Right renal pelvis (tissue), 4 donors: ENCODE data around the gene EDEM1. TPM values are rescaled to one million over a fixed set of nuclear protein-coding genes. Genes with fewer than 3 reads are reported as not detected.
A peak's percentile ranks its signal among the peaks of the same experiment; 100 is the strongest.
"Not testable (repeated sequence)": the region's sequence is repeated elsewhere in the genome, so short reads cannot be mapped to it uniquely, and the experiment has no call there.

Experiments
- DNase-seq, 4 donors: peaks; one replicate each; pipeline ENCODE4 v3.0.0-alpha.2; 2013; ENCODE audit warnings: low read depth in 4 of 4, low spot score in 3 of 4, missing footprints in 1 of 4
- polyA plus RNA-seq, 4 donors: library from polyadenylated mRNA; unstranded; fragments of 120-200 nt; gene quantifications; one replicate each; pipeline ENCODE4 v1.2.1, GENCODE V29; 2013; ENCODE audit not compliant: insufficient read length in 4 of 4

The EDEM1 gene
- polyA plus RNA-seq, 4 donors = 17.0 to 21.6 (median 19.7) TPM

GRCh38 chr3:5170975-5171374 lies 16.5 kb upstream of the EDEM1 start:
- DNase-seq = no peak

DNA sequence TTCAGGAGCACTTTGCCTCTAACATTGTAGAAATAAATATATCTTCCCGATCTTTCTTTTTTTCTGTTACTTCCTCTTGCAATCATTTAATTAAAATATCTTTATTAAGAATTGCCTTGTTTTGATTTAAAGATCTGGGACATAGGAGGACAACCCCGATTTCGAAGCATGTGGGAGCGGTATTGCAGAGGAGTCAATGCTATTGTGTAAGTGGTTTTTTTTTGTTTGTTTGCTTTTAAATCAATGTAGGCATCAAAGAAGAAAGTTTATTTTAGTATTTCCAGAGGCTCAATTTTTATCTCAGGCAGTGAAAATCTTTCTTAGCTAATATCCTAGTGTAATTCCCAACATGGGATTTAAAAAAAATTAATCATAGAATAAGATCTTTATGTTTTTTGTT lies 15.5 kb upstream of the EDEM1 start:
- DNase-seq = no peak

DNA sequence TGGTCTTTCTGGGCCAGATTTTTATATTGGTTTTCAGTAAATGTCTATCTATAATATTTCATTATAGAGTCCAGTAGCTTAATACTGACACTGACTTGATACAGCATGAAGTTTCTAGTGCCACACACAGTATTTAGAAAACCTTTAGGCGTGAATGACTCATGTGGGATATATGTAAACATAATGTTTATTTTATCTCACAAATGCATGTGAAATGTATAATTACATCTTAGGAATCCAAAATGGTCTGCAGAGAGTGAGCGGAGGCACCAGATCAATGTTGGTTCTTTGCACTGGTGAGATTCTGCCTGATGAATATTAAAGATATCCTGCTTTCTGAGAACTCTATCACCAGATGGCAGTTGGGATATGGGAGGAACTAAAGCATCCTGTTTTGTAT lies 8.5 kb upstream of the EDEM1 start:
- not testable (repeated sequence) for DNase-seq

DNA sequence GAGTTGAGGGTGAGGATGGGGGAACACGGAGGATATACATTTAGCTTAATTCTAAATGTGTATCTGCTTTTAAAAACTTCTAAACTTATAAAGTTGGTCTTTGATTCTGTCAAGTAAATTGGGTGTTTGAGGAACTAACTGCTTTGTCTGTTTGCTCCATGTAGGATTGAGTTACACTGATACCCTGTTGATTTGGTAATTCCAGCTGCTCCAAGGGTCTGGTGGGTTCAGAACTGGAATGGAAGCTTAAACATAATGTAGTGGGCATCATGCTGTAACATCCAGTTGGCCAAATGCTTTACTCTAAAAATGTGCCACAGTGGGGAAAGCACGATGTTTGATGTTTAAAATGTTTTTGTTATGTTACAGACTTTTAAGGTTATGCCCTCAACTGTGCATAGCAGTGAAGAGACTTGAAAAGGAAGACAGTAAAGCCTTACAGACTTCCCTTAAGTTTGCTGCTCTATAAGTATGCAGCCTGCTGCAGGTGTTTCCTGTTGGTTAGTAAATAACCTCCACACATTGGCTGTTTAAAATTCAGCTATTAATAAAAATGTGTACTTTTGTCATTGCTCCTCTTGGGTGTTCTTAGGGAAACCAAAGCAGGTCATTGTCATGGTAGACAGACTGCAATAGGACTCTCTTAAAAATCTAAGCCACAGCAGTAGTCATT lies 5.9 kb upstream of the EDEM1 start:
- DNase-seq = no peak

GRCh38 chr3:5183714-5184113 lies 3.8 kb upstream of the EDEM1 start:
- DNase-seq = not testable (repeated sequence)

- no peak for DNase-seq
Measured at GRCh38 chr3:5184499-5184898, 3.0 kb upstream of the EDEM1 start.

GRCh38 chr3:5185093-5185673 lies 2.3 kb upstream of the EDEM1 start:
- no peak for DNase-seq

DNA sequence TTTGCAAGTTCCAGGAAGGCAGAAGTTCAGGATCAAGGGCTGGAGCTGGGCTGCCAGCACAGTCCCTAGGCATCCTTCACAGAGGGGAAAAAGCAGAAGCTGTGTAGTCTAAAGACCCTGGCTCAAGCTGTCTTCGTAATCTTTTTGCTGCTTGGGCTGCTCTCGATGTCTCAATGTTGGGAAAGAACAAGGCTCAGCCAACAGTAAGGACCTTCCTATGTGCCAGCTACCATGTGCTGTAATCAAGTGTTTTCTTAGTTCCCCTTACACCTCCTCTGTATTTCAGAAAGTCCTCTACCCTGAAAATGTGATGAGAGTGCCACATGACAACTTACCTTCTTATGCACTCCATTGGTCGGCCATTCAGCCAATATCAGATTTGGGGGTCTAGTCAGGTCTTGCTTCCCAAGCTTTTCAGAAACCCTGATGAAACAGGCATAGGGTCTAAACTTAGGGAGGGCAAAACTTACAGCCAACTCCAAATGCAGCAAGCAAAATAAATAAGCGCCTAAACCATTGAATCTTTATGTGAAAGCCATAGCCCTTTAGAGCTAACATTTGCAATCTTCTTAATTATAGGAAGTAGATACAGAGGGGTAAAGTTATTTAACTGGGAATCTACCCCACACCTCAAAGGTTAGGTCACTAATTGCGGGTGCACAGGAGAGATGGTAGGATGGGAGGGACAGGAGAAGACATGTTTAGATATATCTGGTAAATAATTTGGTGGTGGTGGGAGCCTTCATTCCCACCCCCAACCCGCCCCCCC lies 1.2 kb upstream of the EDEM1 start:
- no peak for DNase-seq

- peak in 2 of 4 donors; percentile 22 to 23 for DNase-seq
Measured at GRCh38 chr3:5186858-5187155, 700 bp upstream of the EDEM1 start.

GRCh38 chr3:5187920-5188418 lies 462 bp downstream of the EDEM1 start:
- peak in 2 of 4 donors; percentile 5 to 26 for DNase-seq

- peak in 2 of 4 donors; percentile 7 to 31 for DNase-seq
Measured at GRCh38 chr3:5188419-5189221, 1.1 kb downstream of the EDEM1 start.

DNA sequence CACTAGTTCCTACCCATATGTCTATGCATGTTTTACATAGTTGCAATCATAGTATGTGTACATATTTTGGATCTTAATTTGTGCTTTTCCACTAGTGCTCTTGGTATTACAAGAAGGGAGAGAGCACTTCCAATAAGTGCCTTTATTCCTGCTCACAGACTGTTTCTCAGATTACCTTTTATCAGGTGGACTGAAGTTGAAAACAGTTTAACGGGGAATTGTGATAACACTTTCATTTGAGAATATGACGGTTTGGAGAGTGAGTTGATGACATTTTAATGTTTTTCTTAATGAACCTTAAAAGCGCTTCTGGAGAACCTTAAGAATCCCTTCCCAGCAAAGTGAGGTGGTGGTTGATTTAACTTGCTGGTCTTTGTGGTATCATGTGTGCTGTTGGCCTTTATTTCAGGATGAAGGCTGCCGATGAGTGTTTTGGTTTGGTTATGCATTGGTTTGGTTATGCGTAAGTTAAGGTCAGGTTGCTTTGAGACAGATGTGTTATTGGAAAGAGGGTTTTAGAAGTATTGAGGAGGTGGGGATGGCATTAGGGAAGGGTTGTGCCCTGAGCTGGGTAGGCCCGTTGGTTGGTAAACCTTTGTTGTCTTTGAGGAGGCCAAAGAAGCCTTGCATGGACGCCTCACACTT lies 2.8 kb downstream of the EDEM1 start:
- DNase-seq = no peak

GRCh38 chr3:5191555-5192304 lies 4.2 kb downstream of the EDEM1 start:
- no peak for DNase-seq

DNA sequence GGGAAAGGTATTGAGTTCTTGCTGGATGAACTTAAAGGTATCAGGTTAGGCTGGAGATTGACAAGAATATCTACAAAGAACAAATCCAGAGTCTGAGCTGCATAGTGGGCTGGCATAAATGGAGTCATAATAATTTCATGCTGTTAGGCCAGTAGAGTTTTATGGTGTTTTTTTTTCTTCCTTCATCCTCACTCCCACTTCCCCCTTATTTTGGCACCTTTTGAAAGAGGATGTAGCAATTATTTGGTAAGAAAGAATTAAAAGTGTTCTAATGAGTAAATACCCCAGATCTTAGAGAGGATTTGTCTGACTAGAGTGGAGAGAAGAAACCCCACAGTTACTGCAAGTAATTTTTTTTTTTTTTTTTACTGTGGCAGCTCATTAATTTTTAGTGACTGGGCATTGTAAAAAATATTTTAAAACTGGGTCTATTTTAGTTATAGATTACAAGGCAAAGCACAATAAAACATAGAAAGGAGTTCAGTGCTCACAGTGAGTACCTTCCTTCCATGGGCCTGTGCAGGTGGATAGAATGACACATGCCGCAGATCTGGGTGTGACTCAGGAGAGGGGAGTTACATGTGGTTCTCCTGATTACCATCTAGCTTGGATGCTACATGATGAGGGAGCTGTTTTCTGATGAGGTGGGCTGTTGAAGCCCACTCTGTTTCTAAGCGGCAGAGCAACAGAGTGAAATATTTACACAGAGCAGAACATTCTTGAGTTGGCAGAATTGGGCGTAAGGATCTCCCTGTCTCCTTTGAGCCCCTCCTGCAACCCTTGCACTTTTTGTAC lies 5.3 kb downstream of the EDEM1 start:
- no peak for DNase-seq

DNA sequence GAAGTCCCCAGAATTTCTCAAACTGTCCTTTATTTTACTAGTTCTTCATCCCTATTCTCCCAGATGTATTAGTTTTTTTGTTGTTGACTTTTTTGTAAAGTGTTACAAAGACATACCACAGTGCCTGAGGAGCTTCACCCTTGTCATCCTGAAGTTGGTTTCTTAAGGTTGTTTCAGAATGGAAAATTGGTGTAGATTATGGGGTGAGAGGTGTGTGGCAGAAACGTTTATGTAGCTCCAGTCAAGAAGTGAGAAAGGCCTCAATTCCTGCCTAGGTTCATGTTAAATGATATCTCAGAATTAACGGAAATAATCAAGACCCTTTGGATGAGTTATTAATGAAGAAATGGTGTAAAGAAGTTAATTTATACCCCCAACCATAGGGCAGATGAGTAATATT lies 6.8 kb downstream of the EDEM1 start:
- DNase-seq = no peak

DNA sequence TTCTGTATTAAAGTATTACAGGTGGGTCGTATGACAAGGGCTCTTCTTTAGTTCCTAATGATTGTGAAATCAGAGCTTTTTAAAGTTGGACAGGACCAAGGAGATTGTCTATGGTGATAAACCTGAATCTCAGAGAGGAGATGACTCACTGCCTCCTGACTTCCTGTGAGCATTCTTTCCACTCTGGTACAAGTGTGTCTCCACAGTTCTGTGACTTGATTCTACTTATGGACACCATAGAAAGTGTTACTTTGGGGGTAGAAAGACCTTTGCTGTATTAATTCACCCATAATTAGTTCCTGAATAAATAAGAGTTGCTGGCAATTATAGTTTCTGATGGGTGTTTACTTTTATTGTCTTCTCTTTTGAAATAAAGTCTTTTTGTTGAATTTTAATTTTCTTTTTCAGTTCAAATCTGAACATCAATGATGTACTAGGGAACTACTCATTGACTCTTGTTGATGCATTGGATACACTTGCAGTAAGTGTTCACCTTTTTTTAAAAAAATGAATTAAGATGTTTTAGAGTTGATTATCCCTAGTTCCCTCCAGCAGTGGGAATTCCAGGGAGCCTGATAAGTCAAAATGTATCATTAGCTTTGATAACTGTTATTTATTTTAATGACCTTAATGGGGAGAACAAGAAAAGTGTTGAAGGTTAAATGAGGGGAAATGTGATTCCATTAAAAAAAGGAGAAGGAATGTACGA lies 7.4 kb downstream of the EDEM1 start:
- no peak for DNase-seq

- no peak for DNase-seq
Measured at GRCh38 chr3:5195605-5196004, 8.1 kb downstream of the EDEM1 start.

GRCh38 chr3:5197022-5197421 lies 9.5 kb downstream of the EDEM1 start:
- DNase-seq = no peak
